K562 (cell line): ENCODE measurements around the gene EPHA1. TPM values are rescaled to one million over a fixed set of nuclear protein-coding genes. Genes with fewer than 3 reads are reported as not detected.

Experiments used
- MGA ChIP-seq: fragments of 450-650 bp; IDR thresholded peaks from 2 replicates; pipeline ENCODE4 v1.6.1; 2016; ENCODE audit warnings: mild to moderate bottlenecking, moderate library complexity
- polyA plus RNA-seq, 8 experiments: library from polyadenylated mRNA; depleted of rRNA in 4 of 8; stranded (reverse) in 5 of 8; unstranded in 3 of 8; fragments of >200 nt; fragmentation: Nextera tagmentation in 2 of 8; fragmentation: Illumina TruSeq in 1 of 8; extraction: Ambion mirVana in 2 of 8; extraction: Trizol in 1 of 8; gene quantifications; 2 replicates each; pipeline versions ENCODE4 v1.2.1 to v1.2.3, GENCODE V29; 2011 to 2014; ENCODE audit warnings: inconsistent platforms in 1 of 8, missing spikeins in 1 of 8
- total RNA-seq, 7 experiments: library from RNA; depleted of rRNA in 6 of 7; stranded (reverse); fragments of >200 nt in 6 of 7; fragmentation: Illumina TruSeq in 2 of 7; extraction: Trizol in 2 of 7; gene quantifications; 2 replicates each; pipeline versions ENCODE4 v1.2.1 to v1.2.3, GENCODE V29; 2011 to 2021; ENCODE audit warnings: low replicate concordance in 1 of 7

Gene EPHA1
- total and polyA plus RNA-seq, 9 of the 15 experiments (the other 6 are each of a cell fraction or from before 2014, with no cell fraction given) = 0.22 to 0.57 (median 0.32) TPM; not detected in 6

GRCh38 chr7:143419880-143420279 is 11.2 kb upstream of the EPHA1 start (continued):
- no peak for TF ChIP-seq MGA
